Measurements from ENCODE around the gene ACSS1. TPM values are rescaled to one million over a fixed set of nuclear protein-coding genes. Genes with fewer than 3 reads are reported as not detected.

The ACSS1 gene
- total and polyA plus RNA-seq, 2 experiments from 2014 or later = 1.3 to 4.1 TPM

DNA sequence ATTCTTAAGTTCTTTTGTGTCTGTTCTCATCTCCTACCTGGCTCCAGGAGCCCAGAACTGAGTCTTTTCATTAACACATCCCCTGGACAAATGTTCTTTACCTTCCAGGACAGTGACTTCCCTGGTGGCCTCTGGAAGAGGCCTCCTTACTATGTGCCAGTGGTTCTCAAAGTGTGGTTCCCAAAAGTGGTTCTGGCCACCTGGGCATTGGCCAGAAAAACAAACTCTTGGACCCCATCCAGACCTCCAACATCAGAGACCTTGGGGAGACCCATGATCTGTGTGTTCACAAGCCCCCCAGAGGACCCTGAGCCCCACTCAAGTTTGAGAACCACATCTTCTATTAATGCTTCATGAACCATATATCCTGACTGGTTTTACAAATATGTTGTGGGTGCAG lies 31.2 kb upstream of the ACSS1 start (continued):
- TF ChIP-seq, protein P1, sequence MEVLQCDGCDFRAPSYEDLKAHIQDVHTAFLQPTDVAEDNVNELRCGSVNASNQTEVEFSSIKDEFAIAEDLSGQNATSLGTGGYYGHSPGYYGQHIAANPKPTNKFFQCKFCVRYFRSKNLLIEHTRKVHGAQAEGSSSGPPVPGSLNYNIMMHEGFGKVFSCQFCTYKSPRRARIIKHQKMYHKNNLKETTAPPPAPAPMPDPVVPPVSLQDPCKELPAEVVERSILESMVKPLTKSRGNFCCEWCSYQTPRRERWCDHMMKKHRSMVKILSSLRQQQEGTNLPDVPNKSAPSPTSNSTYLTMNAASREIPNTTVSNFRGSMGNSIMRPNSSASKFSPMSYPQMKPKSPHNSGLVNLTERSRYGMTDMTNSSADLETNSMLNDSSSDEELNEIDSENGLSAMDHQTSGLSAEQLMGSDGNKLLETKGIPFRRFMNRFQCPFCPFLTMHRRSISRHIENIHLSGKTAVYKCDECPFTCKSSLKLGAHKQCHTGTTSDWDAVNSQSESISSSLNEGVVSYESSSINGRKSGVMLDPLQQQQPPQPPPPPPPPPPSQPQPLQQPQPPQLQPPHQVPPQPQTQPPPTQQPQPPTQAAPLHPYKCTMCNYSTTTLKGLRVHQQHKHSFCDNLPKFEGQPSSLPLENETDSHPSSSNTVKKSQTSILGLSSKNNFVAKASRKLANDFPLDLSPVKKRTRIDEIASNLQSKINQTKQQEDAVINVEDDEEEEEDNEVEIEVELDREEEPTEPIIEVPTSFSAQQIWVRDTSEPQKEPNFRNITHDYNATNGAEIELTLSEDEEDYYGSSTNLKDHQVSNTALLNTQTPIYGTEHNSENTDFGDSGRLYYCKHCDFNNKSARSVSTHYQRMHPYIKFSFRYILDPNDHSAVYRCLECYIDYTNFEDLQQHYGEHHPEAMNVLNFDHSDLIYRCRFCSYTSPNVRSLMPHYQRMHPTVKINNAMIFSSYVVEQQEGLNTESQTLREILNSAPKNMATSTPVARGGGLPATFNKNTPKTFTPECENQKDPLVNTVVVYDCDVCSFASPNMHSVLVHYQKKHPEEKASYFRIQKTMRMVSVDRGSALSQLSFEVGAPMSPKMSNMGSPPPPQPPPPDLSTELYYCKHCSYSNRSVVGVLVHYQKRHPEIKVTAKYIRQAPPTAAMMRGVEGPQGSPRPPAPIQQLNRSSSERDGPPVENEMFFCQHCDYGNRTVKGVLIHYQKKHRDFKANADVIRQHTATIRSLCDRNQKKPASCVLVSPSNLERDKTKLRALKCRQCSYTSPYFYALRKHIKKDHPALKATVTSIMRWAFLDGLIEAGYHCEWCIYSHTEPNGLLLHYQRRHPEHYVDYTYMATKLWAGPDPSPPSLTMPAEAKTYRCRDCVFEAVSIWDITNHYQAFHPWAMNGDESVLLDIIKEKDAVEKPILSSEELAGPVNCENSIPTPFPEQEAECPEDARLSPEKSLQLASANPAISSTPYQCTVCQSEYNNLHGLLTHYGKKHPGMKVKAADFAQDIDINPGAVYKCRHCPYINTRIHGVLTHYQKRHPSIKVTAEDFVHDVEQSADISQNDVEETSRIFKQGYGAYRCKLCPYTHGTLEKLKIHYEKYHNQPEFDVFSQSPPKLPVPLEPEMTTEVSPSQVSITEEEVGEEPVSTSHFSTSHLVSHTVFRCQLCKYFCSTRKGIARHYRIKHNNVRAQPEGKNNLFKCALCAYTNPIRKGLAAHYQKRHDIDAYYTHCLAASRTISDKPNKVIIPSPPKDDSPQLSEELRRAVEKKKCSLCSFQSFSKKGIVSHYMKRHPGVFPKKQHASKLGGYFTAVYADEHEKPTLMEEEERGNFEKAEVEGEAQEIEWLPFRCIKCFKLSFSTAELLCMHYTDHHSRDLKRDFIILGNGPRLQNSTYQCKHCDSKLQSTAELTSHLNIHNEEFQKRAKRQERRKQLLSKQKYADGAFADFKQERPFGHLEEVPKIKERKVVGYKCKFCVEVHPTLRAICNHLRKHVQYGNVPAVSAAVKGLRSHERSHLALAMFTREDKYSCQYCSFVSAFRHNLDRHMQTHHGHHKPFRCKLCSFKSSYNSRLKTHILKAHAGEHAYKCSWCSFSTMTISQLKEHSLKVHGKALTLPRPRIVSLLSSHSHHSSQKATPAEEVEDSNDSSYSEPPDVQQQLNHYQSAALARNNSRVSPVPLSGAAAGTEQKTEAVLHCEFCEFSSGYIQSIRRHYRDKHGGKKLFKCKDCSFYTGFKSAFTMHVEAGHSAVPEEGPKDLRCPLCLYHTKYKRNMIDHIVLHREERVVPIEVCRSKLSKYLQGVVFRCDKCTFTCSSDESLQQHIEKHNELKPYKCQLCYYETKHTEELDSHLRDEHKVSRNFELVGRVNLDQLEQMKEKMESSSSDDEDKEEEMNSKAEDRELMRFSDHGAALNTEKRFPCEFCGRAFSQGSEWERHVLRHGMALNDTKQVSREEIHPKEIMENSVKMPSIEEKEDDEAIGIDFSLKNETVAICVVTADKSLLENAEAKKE (CRISPR knock-in tag; IDR thresholded peaks at IDR 0.05) = no peak
- no peak for TF ChIP-seq ZNF331 (CRISPR knock-in tag; IDR thresholded peaks at IDR 0.05; ENCODE audit: low read depth)
- no peak for TF ChIP-seq POLR2AphosphoS5 (IDR thresholded peaks at IDR 0.05; ENCODE audit: low read depth)
- TF ChIP-seq EZH2phosphoT487 (IDR thresholded peaks at IDR 0.05; ENCODE audit: unreplicated experiment) = no peak
- TF ChIP-seq, protein P2, sequence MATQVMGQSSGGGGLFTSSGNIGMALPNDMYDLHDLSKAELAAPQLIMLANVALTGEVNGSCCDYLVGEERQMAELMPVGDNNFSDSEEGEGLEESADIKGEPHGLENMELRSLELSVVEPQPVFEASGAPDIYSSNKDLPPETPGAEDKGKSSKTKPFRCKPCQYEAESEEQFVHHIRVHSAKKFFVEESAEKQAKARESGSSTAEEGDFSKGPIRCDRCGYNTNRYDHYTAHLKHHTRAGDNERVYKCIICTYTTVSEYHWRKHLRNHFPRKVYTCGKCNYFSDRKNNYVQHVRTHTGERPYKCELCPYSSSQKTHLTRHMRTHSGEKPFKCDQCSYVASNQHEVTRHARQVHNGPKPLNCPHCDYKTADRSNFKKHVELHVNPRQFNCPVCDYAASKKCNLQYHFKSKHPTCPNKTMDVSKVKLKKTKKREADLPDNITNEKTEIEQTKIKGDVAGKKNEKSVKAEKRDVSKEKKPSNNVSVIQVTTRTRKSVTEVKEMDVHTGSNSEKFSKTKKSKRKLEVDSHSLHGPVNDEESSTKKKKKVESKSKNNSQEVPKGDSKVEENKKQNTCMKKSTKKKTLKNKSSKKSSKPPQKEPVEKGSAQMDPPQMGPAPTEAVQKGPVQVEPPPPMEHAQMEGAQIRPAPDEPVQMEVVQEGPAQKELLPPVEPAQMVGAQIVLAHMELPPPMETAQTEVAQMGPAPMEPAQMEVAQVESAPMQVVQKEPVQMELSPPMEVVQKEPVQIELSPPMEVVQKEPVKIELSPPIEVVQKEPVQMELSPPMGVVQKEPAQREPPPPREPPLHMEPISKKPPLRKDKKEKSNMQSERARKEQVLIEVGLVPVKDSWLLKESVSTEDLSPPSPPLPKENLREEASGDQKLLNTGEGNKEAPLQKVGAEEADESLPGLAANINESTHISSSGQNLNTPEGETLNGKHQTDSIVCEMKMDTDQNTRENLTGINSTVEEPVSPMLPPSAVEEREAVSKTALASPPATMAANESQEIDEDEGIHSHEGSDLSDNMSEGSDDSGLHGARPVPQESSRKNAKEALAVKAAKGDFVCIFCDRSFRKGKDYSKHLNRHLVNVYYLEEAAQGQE (IDR thresholded peaks at IDR 0.05; ENCODE audit: unreplicated experiment) = no peak
- TF ChIP-seq STAT1 (IDR thresholded peaks at IDR 0.05; ENCODE audit: unreplicated experiment) = no peak
- no peak for TF ChIP-seq CREB1 (CRISPR knock-in tag; IDR thresholded peaks at IDR 0.05; ENCODE audit: low read depth)
